GM13976 (cell line): ENCODE measurements around the gene SORCS1.

Experiments
- DNase-seq: peaks from one replicate; pipeline ENCODE4 v3.0.0; 2012; ENCODE audit warnings: low spot score
- in situ Hi-C: fragments of 300-500 bp; cut with MboI; formaldehyde crosslinking; loops from one replicate; pipeline ENCODE4 v1.12.0; 2022; ENCODE audit warnings: low sequenced_read_pairs, mixed read lengths, inconsistent platforms; ENCODE audit not compliant: unreplicated experiment
- TF ChIP-seq, protein P1 (sequence below): IDR thresholded peaks from 2 replicates; pipeline ENCODE4 v1.5.1; 2012; ENCODE audit warnings: borderline replicate concordance, mild to moderate bottlenecking; ENCODE audit not compliant: insufficient read depth; ENCODE audit errors: extremely low read depth, missing control alignments, control extremely low read depth

SORCS1 gene

GRCh38 chr10:106955133-106955532 lies 209.4 kb downstream of the SORCS1 start:
- DNase-seq, result no peak
- in situ Hi-C loops, result no loop called here
- TF ChIP-seq, protein P1, sequence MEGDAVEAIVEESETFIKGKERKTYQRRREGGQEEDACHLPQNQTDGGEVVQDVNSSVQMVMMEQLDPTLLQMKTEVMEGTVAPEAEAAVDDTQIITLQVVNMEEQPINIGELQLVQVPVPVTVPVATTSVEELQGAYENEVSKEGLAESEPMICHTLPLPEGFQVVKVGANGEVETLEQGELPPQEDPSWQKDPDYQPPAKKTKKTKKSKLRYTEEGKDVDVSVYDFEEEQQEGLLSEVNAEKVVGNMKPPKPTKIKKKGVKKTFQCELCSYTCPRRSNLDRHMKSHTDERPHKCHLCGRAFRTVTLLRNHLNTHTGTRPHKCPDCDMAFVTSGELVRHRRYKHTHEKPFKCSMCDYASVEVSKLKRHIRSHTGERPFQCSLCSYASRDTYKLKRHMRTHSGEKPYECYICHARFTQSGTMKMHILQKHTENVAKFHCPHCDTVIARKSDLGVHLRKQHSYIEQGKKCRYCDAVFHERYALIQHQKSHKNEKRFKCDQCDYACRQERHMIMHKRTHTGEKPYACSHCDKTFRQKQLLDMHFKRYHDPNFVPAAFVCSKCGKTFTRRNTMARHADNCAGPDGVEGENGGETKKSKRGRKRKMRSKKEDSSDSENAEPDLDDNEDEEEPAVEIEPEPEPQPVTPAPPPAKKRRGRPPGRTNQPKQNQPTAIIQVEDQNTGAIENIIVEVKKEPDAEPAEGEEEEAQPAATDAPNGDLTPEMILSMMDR, result no peak

DNA sequence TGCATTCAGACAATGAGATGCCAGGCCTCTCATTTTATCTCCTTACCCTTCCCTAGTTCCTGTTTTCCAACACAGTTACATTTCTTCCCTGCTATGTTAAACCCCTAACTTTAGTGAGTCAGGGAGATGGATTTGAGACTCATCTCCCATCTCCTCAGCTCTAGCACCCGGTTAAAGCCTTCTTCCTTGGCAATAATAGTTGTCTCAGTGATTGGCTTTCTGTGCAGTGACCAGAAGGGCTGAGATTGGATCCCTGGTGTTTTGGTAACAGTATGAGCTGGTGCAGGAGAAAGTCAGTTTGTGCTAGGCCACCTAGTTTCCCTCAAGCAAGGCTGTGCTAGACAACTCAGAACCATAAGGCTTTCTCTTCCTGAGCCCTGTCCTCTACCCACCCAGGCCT lies 212.5 kb downstream of the SORCS1 start:
- TF ChIP-seq, protein P1, result no peak
- in situ Hi-C loops, result no loop called here
- no peak for DNase-seq

GRCh38 chr10:106949680-106950478 lies 214.6 kb downstream of the SORCS1 start:
- TF ChIP-seq, protein P1, result no peak

DNA sequence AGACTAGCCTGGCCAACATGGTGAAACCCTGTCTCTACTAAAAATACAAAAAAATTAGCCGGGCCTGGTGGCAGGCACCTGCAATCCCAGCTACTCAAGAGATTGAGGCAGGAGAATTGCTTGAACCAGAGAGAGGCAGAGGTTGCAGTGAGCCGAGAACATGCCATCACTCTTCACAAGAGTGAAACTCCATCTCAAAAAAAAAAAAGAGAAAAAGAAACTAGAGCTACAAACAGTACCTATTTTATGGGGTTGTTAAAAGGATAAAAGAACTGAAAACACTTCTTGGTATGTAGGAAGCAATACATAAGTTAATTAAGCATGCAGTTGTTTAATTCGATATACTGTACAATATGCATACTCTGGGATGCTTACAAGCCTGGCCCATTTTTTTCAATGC lies 216.9 kb downstream of the SORCS1 start:
- DNase-seq, result no peak
- in situ Hi-C loops, result no loop called here
- TF ChIP-seq, protein P1, result no peak

More at GRCh38 chr10:106949680-106950478, 214.6 kb downstream of the SORCS1 start:
- in situ Hi-C loops, result no loop called here
- no peak for DNase-seq

- TF ChIP-seq, protein P1, result no peak
- DNase-seq, result no peak
- in situ Hi-C loops, result no loop called here
Observed at GRCh38 chr10:106942035-106942662, 222.4 kb downstream of the SORCS1 start.

- no peak for DNase-seq
- TF ChIP-seq, protein P1, result no peak
- in situ Hi-C loops, result no loop called here
Observed at GRCh38 chr10:106941297-106942034, 223.0 kb downstream of the SORCS1 start.
